ENCODE results near the gene ANKS1A.

GRCh38 chr6:34876472-34876871 is 12.6 kb upstream of the ANKS1A start:
- TF ChIP-seq EZH2 (IDR thresholded peaks at IDR 0.05; ENCODE audit: insufficient read depth, poor library complexity, severe bottlenecking), result no peak
- TF ChIP-seq EZH2phosphoT487 (IDR thresholded peaks at IDR 0.05; ENCODE audit: insufficient read depth, low read depth), result no peak
